HEK293T (cell line): Measurements from ENCODE around the gene ZFYVE26.

ENCODE experiments used
- ARNT ChIP-seq: fragments of 450-650 bp; IDR thresholded peaks from 2 replicates; pipeline ENCODE4 v1.6.1; 2017; ENCODE audit warnings: mild to moderate bottlenecking
- BHLHE40 ChIP-seq: fragments of 450-650 bp; IDR thresholded peaks from 2 replicates; pipeline ENCODE4 v1.6.1; 2016; ENCODE audit warnings: mild to moderate bottlenecking, moderate library complexity, borderline replicate concordance
- ELF4 ChIP-seq: fragments of 450-650 bp; IDR thresholded peaks from 2 replicates; pipeline ENCODE4 v1.6.1; 2017; ENCODE audit warnings: antibody characterized with exemption
- FOXA1 ChIP-seq: fragments of 450-650 bp; IDR thresholded peaks from 2 replicates; pipeline ENCODE4 v1.6.1; 2016; ENCODE audit warnings: mild to moderate bottlenecking
- FOXK2 ChIP-seq: fragments of 450-650 bp; IDR thresholded peaks from 2 replicates; pipeline ENCODE4 v1.6.1; 2016; ENCODE audit warnings: mild to moderate bottlenecking
- FOXM1 ChIP-seq: fragments of 450-650 bp; IDR thresholded peaks from 2 replicates; pipeline ENCODE4 v1.6.1; 2017; ENCODE audit warnings: mild to moderate bottlenecking, borderline replicate concordance
- SP1 ChIP-seq: fragments of 450-650 bp; IDR thresholded peaks from 2 replicates; pipeline ENCODE4 v1.6.1; 2017
- SUZ12 ChIP-seq: fragments of 450-650 bp; IDR thresholded peaks from 2 replicates; pipeline ENCODE4 v1.6.1; 2016; ENCODE audit warnings: mild to moderate bottlenecking
- ZNF384 ChIP-seq: fragments of 450-650 bp; IDR thresholded peaks from 2 replicates; pipeline ENCODE4 v1.6.1; 2016

GRCh38 chr14:67759916-67760315 lies 56.5 kb downstream of the ZFYVE26 start:
- TF ChIP-seq SUZ12 (no peak), ZNF384 (no peak), ELF4 (no peak), ARNT (no peak), BHLHE40 (no peak), SP1 (no peak), FOXK2 (no peak), FOXA1 (no peak), FOXM1 (no peak)
